Measurements from ENCODE around the gene ITGB6. TPM values are rescaled to one million over a fixed set of nuclear protein-coding genes. Genes with fewer than 3 reads are reported as not detected.

ITGB6 gene
- total RNA-seq, 1 experiment from 2014 or later: not detected

GRCh38 chr2:160175169-160176134 is 24.6 kb downstream of the ITGB6 start:
- CTCF ChIA-PET: interaction anchor here (0.7 kb wide), 1 partner anchor 63 kb away, joined by 4 read pairs; no protein-coding TSS in a partner anchor
- Mint-ChIP-seq H3K27me3 (ENCODE audit: low read depth) (no peaks in the 10 kb centered on the region), H3K36me3 (no peaks in the 10 kb centered on the region), H3K4me3 (no peak overlapping the region), H3K4me1 (peaks cover 4% of the 10 kb centered on the region), H3K9me3 (no peaks in the 10 kb centered on the region), H3K27ac (no peak overlapping the region)
- no peak for DNase-seq (ENCODE audit: low spot score)
- ATAC-seq: no peak
- POLR2A ChIA-PET: no interaction called here
- no peak for TF ChIP-seq ZNF232 (CRISPR knock-in tag; IDR thresholded peaks at IDR 0.05)
- no peak for TF ChIP-seq FOXP1 (CRISPR knock-in tag; IDR thresholded peaks at IDR 0.05; ENCODE audit: borderline replicate concordance)
- no peak for TF ChIP-seq ERG (CRISPR knock-in tag; IDR thresholded peaks at IDR 0.05)
- TF ChIP-seq STAT6 (CRISPR knock-in tag; conservative IDR thresholded peaks at IDR 0.05; ENCODE audit: low read depth): no peak
- no peak for TF ChIP-seq HMGXB4 (CRISPR knock-in tag; IDR thresholded peaks at IDR 0.05)
- TF ChIP-seq ATF1 (CRISPR knock-in tag; IDR thresholded peaks at IDR 0.05): no peak
- TF ChIP-seq MLX (CRISPR knock-in tag; IDR thresholded peaks at IDR 0.05): no peak
- no peak for TF ChIP-seq GTF2I (CRISPR knock-in tag; conservative IDR thresholded peaks at IDR 0.05)
- no peak for TF ChIP-seq ELF4 (CRISPR knock-in tag; IDR thresholded peaks at IDR 0.05; ENCODE audit: low read depth)
- TF ChIP-seq TEAD1 (CRISPR knock-in tag; IDR thresholded peaks at IDR 0.05): no peak
- no peak for TF ChIP-seq ETV6 (CRISPR knock-in tag; IDR thresholded peaks at IDR 0.05)
- no peak for TF ChIP-seq ZNF423 (CRISPR knock-in tag; IDR thresholded peaks at IDR 0.05)
- no peak for TF ChIP-seq AR (CRISPR knock-in tag; IDR thresholded peaks at IDR 0.05)
- no peak for TF ChIP-seq ZBTB43 (CRISPR knock-in tag; IDR thresholded peaks at IDR 0.05)

All from WTC11 (cell line).